Middle frontal gyrus (tissue), 1 donor: Measurements from ENCODE around the gene ZNF443.
"Not testable (repeated sequence)": the region's sequence is repeated elsewhere in the genome, so short reads cannot be mapped to it uniquely, and the experiment has no call there.

Source experiments
- DNase-seq: peaks from one replicate; pipeline ENCODE4 v3.0.0-alpha.2; 2015; ENCODE audit warnings: low spot score; ENCODE audit errors: extremely low spot score

Gene ZNF443

DNA sequence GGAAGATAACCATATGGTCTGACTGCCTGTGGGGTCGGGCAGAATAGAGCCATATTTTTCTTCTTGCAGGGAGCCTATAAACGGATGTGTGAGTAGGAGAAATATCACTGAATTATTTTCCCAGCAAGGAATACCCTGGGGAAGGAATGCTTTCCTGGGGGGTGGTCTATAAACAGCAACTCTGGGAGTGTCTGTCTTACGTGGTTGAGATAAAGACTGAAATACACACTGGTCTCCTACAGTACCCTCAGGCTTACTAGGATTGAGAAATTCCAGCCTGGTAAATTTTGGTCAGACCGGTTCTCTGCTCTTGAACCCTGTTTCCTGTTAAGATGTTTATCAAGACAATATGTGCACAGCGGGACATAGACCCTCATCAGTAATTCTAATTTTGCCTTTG lies 23.5 kb downstream of the ZNF443 start:
- DNase-seq, result not testable (repeated sequence)

GRCh38 chr19:12411893-12412292 lies 28.9 kb downstream of the ZNF443 start:
- no peak for DNase-seq

- peak; percentile 95 for DNase-seq
Observed at GRCh38 chr19:12400633-12401502, 40.0 kb downstream of the ZNF443 start, which contains the start of gene ZNF799. ZNF799 (minus strand) TSS chr19:12401271; CDS start chr19:12401070, 201 bp downstream.

DNA sequence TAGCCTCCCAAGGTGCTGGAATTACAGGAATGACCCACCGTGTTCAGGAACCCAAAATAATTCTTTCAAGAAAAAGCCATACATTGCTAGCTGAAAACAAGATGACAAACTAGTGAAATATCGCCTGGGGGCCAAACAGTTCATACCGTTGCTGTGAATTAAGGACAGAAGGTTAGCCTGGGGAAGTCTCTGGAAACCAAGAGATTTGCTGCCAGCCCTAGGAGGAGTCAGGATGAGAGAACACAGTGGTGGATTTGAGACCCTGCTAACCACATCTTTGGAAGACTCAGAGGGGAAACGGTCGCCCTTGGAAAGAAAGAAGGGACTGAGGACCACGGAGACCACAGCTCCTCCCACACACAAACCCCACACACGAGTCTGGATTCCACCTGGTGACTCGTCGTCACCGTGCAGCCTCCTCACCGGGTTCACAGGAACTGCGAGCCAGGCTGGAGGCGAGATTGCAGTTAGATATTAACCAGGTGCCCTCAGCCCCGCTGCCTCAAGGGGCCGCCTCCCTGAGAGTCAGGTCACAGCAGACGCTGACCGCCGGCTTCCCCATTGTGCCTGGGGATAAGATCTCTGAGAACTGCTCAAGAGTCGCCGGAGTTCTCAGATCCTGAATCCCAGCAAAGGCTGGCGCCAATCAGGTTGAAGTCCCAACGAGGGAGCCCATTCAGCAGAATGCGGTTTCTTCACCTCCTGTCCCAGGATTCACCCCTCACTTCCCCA lies 40.8 kb downstream of the ZNF443 start:
- DNase-seq, result not testable (repeated sequence)

- DNase-seq, result not testable (repeated sequence)
Observed at GRCh38 chr19:12391148-12391547, 49.7 kb downstream of the ZNF443 start.

GRCh38 chr19:12386365-12386764 lies 54.5 kb downstream of the ZNF443 start:
- DNase-seq, result not testable (repeated sequence)

- no peak for DNase-seq
Observed at GRCh38 chr19:12380444-12380737, 60.4 kb downstream of the ZNF443 start.

- no peak for DNase-seq
Observed at GRCh38 chr19:12379732-12380443, 60.9 kb downstream of the ZNF443 start.
